Osteocyte (in vitro differentiated cells): ENCODE measurements around the gene GNA12. TPM values are rescaled to one million over a fixed set of nuclear protein-coding genes. Genes with fewer than 3 reads are reported as not detected.
"Not testable (repeated sequence)": the region's sequence is repeated elsewhere in the genome, so short reads cannot be mapped to it uniquely, and the experiment has no call there.

Experiments
- DNase-seq: peaks from one replicate; pipeline ENCODE4 v3.0.0; 2021; ENCODE audit warnings: mixed read lengths; ENCODE audit not compliant: unreplicated experiment; ENCODE audit errors: extremely low spot score
- H3K27ac Mint-ChIP-seq: one replicate; pipeline ENCODE4 v1.8.0; 2021; ENCODE audit warnings: mild to moderate bottlenecking, mixed read lengths; ENCODE audit not compliant: unreplicated experiment
- H3K27me3 Mint-ChIP-seq: one replicate; pipeline ENCODE4 v1.8.0; 2021; ENCODE audit warnings: mixed read lengths; ENCODE audit not compliant: unreplicated experiment
- H3K36me3 Mint-ChIP-seq: one replicate; pipeline ENCODE4 v1.8.0; 2021; ENCODE audit warnings: mixed read lengths; ENCODE audit not compliant: unreplicated experiment
- H3K4me1 Mint-ChIP-seq: one replicate; pipeline ENCODE4 v1.8.0; 2021; ENCODE audit warnings: mixed read lengths; ENCODE audit not compliant: unreplicated experiment
- H3K4me3 Mint-ChIP-seq: one replicate; pipeline ENCODE4 v1.8.0; 2021; ENCODE audit warnings: mild to moderate bottlenecking, moderate library complexity, mixed read lengths; ENCODE audit not compliant: unreplicated experiment
- H3K9me3 Mint-ChIP-seq: one replicate; pipeline ENCODE4 v1.8.0; 2021; ENCODE audit warnings: mixed read lengths; ENCODE audit not compliant: unreplicated experiment
- CTCF ChIP-seq: fragments of 200-600 bp; sonication (generic); IDR thresholded peaks from 2 replicates; pipeline ENCODE4 v1.5.0; 2021; ENCODE audit warnings: antibody characterized with exemption, mild to moderate bottlenecking, moderate library complexity
- total RNA-seq: library from RNA; stranded (reverse); gene quantifications from 2 replicates; pipeline ENCODE4 v1.2.1, GENCODE V29; 2021

Gene GNA12
- total RNA-seq, 1 donor from 2014 or later, result 69.5 TPM

- H3K27me3 Mint-ChIP-seq, result no peaks in the 10 kb centered on the region
- no peaks in the 10 kb centered on the region for H3K9me3 Mint-ChIP-seq
- H3K27ac Mint-ChIP-seq, result no peak overlapping the region
- DNase-seq, result no peak
- H3K36me3 Mint-ChIP-seq, result peaks cover 33% of the 10 kb centered on the region
- H3K4me1 Mint-ChIP-seq, result peaks cover 13% of the 10 kb centered on the region
- H3K4me3 Mint-ChIP-seq, result no peak overlapping the region
- TF ChIP-seq CTCF, result no peak
Observed at GRCh38 chr7:2726316-2727018, 117.6 kb downstream of the GNA12 start.

- Mint-ChIP-seq H3K9me3 (no peaks in the 10 kb centered on the region), H3K27me3 (no peaks in the 10 kb centered on the region), H3K27ac (no peak overlapping the region), H3K4me3 (no peak overlapping the region), H3K4me1 (peaks cover 13% of the 10 kb centered on the region), H3K36me3 (peaks cover 30% of the 10 kb centered on the region)
- no peak for DNase-seq
- TF ChIP-seq CTCF, result no peak
Observed at GRCh38 chr7:2725178-2726105, 118.7 kb downstream of the GNA12 start.

- Mint-ChIP-seq H3K4me3 (no peak overlapping the region), H3K27me3 (no peaks in the 10 kb centered on the region), H3K9me3 (no peaks in the 10 kb centered on the region), H3K4me1 (peaks cover 13% of the 10 kb centered on the region), H3K27ac (no peak overlapping the region), H3K36me3 (peaks cover 29% of the 10 kb centered on the region)
- no peak for TF ChIP-seq CTCF
- DNase-seq, result no peak
Observed at GRCh38 chr7:2724453-2725177, 119.5 kb downstream of the GNA12 start.

GRCh38 chr7:2724036-2724435 lies 120.1 kb downstream of the GNA12 start:
- not testable (repeated sequence) for H3K27ac Mint-ChIP-seq, DNase-seq, H3K9me3 Mint-ChIP-seq, H3K27me3 Mint-ChIP-seq, H3K4me3 Mint-ChIP-seq
- H3K4me1 Mint-ChIP-seq, result peaks cover 13% of the 10 kb centered on the region
- H3K36me3 Mint-ChIP-seq, result peaks cover 26% of the 10 kb centered on the region

GRCh38 chr7:2723138-2723850 lies 120.8 kb downstream of the GNA12 start:
- Mint-ChIP-seq H3K4me3 (no peak overlapping the region), H3K27ac (no peak overlapping the region), H3K4me1 (peaks cover 7% of the 10 kb centered on the region), H3K27me3 (no peaks in the 10 kb centered on the region), H3K9me3 (no peaks in the 10 kb centered on the region), H3K36me3 (peaks cover 26% of the 10 kb centered on the region)
- TF ChIP-seq CTCF, result no peak
- DNase-seq, result no peak
